Measurements from ENCODE around the gene ARSB.

The ARSB gene

DNA sequence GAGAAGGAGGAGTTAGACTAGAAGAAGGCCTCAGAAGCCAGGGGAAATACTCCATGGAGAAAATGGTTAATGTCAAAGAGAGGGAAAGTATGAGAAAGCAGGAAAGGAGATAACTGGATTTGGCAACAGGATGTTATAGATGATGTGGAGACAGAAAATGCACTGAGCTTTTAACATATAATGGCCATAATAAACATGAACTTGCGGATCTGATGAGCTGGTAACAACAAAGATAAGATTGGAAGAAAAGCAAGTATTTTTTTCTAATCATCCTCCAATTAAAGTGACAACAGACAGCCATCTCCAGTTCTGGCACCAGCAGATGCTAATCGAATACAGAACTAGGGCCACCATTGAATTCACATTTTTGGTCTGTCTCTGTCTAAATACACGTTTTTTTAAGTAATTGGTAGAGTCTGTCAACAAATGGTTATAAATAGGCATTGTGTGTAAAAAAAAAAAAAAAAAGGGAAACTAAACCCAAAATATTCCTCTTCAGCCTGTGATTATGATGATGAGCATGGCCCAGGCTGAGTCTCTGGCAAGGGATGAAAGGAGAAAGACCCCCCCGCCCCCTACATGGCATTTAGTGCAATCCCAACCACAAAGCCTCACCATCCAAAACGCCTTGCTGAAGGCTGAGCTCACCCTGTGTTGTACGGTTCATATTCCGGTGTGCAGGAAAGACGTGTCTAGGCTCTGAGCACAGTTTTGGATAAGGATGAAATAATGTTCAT is 187.0 kb downstream of the ARSB start:
- H3K27me3 ChIP-seq (ENCODE audit: low read depth, low read length): no peaks in the 10 kb centered on the region
- peaks cover 9% of the 10 kb centered on the region for H3K4me1 ChIP-seq (ENCODE audit: low read length)
- no peaks in the 10 kb centered on the region for H3K36me3 ChIP-seq (replicated peaks; ENCODE audit: low read depth, low read length)
- no peaks in the 10 kb centered on the region for H3K9me3 ChIP-seq (ENCODE audit: insufficient read depth, low read length)
- no peak overlapping the region for H3K9ac ChIP-seq (ENCODE audit: low read length)
- no peak overlapping the region for H3K4me2 ChIP-seq (ENCODE audit: low read length)
- H2AFZ ChIP-seq (ENCODE audit: low read depth, low read length): no peak overlapping the region
- H3K79me2 ChIP-seq (ENCODE audit: low read length): no peaks in the 10 kb centered on the region
- no peaks in the 10 kb centered on the region for H4K20me1 ChIP-seq (ENCODE audit: insufficient read depth, low read length)
- no peak overlapping the region for H3K27ac ChIP-seq (ENCODE audit: low read length)
- H3K4me3 ChIP-seq (ENCODE audit: low read length): no peak overlapping the region
- TF ChIP-seq CTCF (IDR thresholded peaks at IDR 0.05; ENCODE audit: low read depth, low read length): no peak
- TF ChIP-seq EZH2phosphoT487 (IDR thresholded peaks at IDR 0.05; ENCODE audit: low read depth): no peak

DNA sequence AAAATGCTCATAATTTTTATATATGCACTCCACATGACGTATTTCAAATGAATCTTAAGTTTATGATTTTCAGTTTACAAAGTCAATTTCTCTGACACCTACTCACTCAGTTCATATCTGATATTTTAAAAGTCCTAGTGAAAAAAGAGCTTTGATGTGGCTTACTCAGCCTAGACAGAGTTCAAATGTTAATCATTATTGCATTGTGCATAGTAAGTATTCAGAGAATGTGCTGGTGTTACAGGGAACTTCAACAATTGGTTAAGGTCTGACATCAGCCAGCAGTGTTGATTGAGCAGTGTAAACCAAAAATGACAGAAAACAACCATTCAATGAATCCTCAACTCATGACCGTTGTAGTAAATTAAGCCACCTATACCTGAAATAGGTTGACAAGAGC is 189.4 kb downstream of the ARSB start:
- no peak for TF ChIP-seq CTCF (IDR thresholded peaks at IDR 0.05; ENCODE audit: low read depth, low read length)
- no peak for TF ChIP-seq EZH2phosphoT487 (IDR thresholded peaks at IDR 0.05; ENCODE audit: low read depth)
- Histone ChIP-seq H2AFZ (ENCODE audit: low read depth, low read length) (no peak overlapping the region), H3K4me1 (ENCODE audit: low read length) (peaks cover 25% of the 10 kb centered on the region), H3K27me3 (ENCODE audit: low read depth, low read length) (no peaks in the 10 kb centered on the region), H3K79me2 (ENCODE audit: low read length) (no peaks in the 10 kb centered on the region), H4K20me1 (ENCODE audit: insufficient read depth, low read length) (no peaks in the 10 kb centered on the region), H3K36me3 (replicated peaks; ENCODE audit: low read depth, low read length) (no peaks in the 10 kb centered on the region), H3K4me3 (ENCODE audit: low read length) (no peak overlapping the region), H3K27ac (ENCODE audit: low read length) (no peak overlapping the region), H3K9ac (ENCODE audit: low read length) (no peak overlapping the region), H3K4me2 (ENCODE audit: low read length) (no peak overlapping the region), H3K9me3 (ENCODE audit: insufficient read depth, low read length) (no peaks in the 10 kb centered on the region)

DNA sequence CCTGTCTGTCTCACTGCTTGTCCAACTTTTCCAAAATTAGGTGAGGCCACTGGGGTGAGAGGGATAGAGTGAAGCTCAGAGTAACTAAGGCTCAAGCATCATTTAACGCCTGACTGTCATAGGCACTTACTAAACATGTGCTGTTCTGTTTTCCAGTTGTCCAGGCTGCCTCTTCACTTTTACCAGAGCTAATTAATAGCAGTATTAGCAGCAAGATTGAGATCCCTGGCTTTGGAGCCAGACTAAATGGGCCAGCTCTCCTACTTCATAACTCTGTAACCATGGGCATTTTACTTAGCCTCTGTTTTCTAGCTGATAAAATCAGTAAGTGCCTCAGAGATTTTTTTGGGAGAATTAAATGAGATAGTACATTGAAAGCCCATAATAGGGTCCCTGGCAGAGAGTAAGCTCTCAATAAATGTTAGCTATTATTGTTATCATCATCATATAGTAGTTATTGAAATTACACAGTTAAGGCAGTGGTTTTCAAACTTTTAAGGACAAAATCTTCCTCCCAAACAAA is 190.4 kb downstream of the ARSB start:
- Histone ChIP-seq H3K9me3 (ENCODE audit: insufficient read depth, low read length) (no peaks in the 10 kb centered on the region), H4K20me1 (ENCODE audit: insufficient read depth, low read length) (no peaks in the 10 kb centered on the region), H3K27me3 (ENCODE audit: low read depth, low read length) (no peaks in the 10 kb centered on the region), H3K4me1 (ENCODE audit: low read length) (peaks cover 25% of the 10 kb centered on the region), H3K79me2 (ENCODE audit: low read length) (no peaks in the 10 kb centered on the region), H3K36me3 (replicated peaks; ENCODE audit: low read depth, low read length) (no peaks in the 10 kb centered on the region), H3K27ac (ENCODE audit: low read length) (no peak overlapping the region), H3K4me3 (ENCODE audit: low read length) (no peak overlapping the region), H3K4me2 (ENCODE audit: low read length) (no peak overlapping the region), H2AFZ (ENCODE audit: low read depth, low read length) (no peak overlapping the region), H3K9ac (ENCODE audit: low read length) (no peak overlapping the region)
- TF ChIP-seq CTCF (IDR thresholded peaks at IDR 0.05; ENCODE audit: low read depth, low read length) (no peak), EZH2phosphoT487 (IDR thresholded peaks at IDR 0.05; ENCODE audit: low read depth) (no peak)

- Histone ChIP-seq H3K27me3 (ENCODE audit: low read depth, low read length) (no peaks in the 10 kb centered on the region), H3K4me2 (ENCODE audit: low read length) (no peak overlapping the region), H3K9ac (ENCODE audit: low read length) (no peak overlapping the region), H3K27ac (ENCODE audit: low read length) (no peak overlapping the region), H4K20me1 (ENCODE audit: insufficient read depth, low read length) (no peaks in the 10 kb centered on the region), H3K4me3 (ENCODE audit: low read length) (no peak overlapping the region), H2AFZ (ENCODE audit: low read depth, low read length) (no peak overlapping the region), H3K9me3 (ENCODE audit: insufficient read depth, low read length) (no peaks in the 10 kb centered on the region), H3K4me1 (ENCODE audit: low read length) (peaks cover 25% of the 10 kb centered on the region), H3K36me3 (replicated peaks; ENCODE audit: low read depth, low read length) (no peaks in the 10 kb centered on the region), H3K79me2 (ENCODE audit: low read length) (no peaks in the 10 kb centered on the region)
- TF ChIP-seq CTCF (IDR thresholded peaks at IDR 0.05; ENCODE audit: low read depth, low read length) (no peak), EZH2phosphoT487 (IDR thresholded peaks at IDR 0.05; ENCODE audit: low read depth) (no peak)
These were observed 191.0 kb downstream of the ARSB start for GRCh38 chr5:78793907-78794662.
